Upper lobe of left lung (tissue), 6 donors: ENCODE results near the gene FBXL19. TPM values are rescaled to one million over a fixed set of nuclear protein-coding genes. Genes with fewer than 3 reads are reported as not detected.

Experiments used
- ATAC-seq, 2 donors: fragments of 200-7000 bp; cut with Tn5 transposase; one replicate each; pipeline ENCODE4 v1.9.1; 2022; ENCODE audit warnings: mild to moderate bottlenecking in 2 of 2, moderate library complexity in 2 of 2; ENCODE audit not compliant: low FRiP score in 2 of 2
- DNase-seq, 2 donors: peaks; one replicate each; pipeline ENCODE4 v3.0.0-alpha.2; 2019 to 2020
- H3K27ac ChIP-seq, 4 donors: fragments of 200-600 bp; sonication (generic); one replicate each; pipeline ENCODE4 v1.5.1; 2016 to 2019
- H3K27me3 ChIP-seq, 4 donors: fragments of 200-600 bp; sonication (generic); one replicate each; pipeline ENCODE4 v1.5.1; 2017 to 2019
- H3K36me3 ChIP-seq, 4 donors: fragments of 200-600 bp; sonication (generic); one replicate each; pipeline ENCODE4 v1.5.1; 2016 to 2019
- H3K4me1 ChIP-seq, 4 donors: fragments of 200-600 bp; sonication (generic); one replicate each; pipeline ENCODE4 v1.5.1; 2018 to 2019
- H3K4me3 ChIP-seq, 4 donors: fragments of 200-600 bp; sonication (generic); one replicate each; pipeline ENCODE4 v1.5.1; 2017 to 2019; ENCODE audit warnings: mild to moderate bottlenecking in 2 of 4, moderate library complexity in 1 of 4
- H3K9me3 ChIP-seq, 4 donors: fragments of 200-600 bp; sonication (generic); one replicate each; pipeline ENCODE4 v1.5.1; 2018 to 2019
- EP300 ChIP-seq, 4 donors: sonication (generic); formaldehyde crosslinking; IDR thresholded peaks; one replicate each; pipeline ENCODE4 v1.5.1; 2017; ENCODE audit warnings: antibody characterized with exemption in 4 of 4, control low read depth in 2 of 4
- POLR2A ChIP-seq, 4 donors: fragments of 450-650 bp; IDR thresholded peaks; one replicate each; pipeline ENCODE4 v1.5.1; 2016 to 2017; ENCODE audit warnings: antibody characterized with exemption in 4 of 4, mild to moderate bottlenecking in 2 of 4
- POLR2AphosphoS5 ChIP-seq, 2 donors: sonication (generic); formaldehyde crosslinking; IDR thresholded peaks; one replicate each; pipeline ENCODE4 v1.5.1; 2017; ENCODE audit warnings: antibody characterized with exemption in 2 of 2
- WGBS, 2 donors: methylation state at CpG; one replicate each; pipeline ENCODE4 v1.1.5; 2017 to 2018; 5-methylcytosine and 5-hydroxymethylcytosine counted together
- small RNA-seq, 4 donors: library from RNA; depleted of rRNA; stranded (forward); fragments of <200 nt; gene quantifications; one replicate each; pipeline ENCODE3, GENCODE V24; 2016
- total RNA-seq, 6 donors: library from RNA; depleted of rRNA in 4 of 6; stranded (reverse); fragments of >200 nt in 4 of 6; gene quantifications; one replicate each; pipeline versions ENCODE4 v1.1.0 to v1.2.1, GENCODE V29; 2016 to 2021
- TF ChIP-seq, protein P1 (sequence below), 6 experiments: fragments of 450-650 bp in 4 of 6; fragments of 200-600 bp in 2 of 6; sonication (generic) in 2 of 6; IDR thresholded peaks; one replicate each; pipeline ENCODE4 v1.5.1; 2016 to 2019; ENCODE audit warnings: antibody characterized with exemption in 6 of 6
- donor health status: DM: no; HTN: no; CAD: no; lungs with moderate emphysema.
- donor health status: DM: no; HTN: yes; CAD: no; lungs with severe emphysema.

FBXL19 gene
- total RNA-seq, 6 donors from 2014 or later = 7.3 to 40.9 (median 15.5) TPM

DNA sequence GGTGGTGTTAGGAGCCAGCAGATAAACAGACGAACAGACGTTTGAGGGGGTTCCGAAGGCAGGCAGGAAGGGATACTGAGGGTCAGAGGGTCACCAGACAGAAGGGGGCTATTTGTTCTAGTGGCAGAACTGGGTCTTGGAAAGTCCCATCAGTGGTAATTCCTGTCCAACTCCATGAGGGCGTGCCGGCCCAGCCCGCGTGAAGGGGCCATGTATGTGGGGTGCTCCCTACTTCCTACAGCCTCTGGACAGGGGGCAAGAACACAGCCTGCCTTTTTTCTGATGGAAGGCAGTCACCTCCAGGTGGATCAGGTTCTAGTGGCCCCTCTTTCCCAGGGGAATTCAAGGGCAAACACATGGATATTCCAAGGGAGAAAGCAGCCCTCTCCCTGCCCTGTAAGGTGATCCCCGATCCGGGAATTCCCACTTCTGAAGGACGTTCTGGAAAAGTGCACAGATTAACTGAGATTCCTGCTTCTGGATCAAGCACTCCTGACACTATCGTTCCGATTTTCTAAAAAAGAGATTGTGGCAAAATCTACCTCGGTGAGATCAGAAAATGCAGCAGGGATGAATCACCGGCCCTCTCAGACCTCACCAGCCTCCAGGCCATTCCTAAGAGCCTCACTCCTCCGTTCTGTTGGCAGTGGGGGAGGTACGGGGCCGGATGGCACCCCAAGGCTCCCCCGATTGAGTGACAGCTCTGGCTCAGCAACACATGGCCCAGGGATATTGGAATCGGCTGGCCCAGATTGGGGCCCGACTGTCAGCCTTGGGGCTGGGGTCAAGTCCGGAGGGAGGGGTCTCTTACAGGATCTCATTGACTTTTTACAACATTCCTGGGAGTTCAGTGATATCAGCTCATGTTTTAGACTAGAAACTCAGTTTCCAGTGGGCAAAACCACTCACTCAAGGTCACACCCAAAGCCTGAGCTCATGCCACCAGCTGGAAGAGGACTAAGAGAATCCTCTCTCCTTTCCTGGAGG, 74.6 kb downstream of the FBXL19 start:
- DNase-seq = no peak
- WGBS, 2 donors = 60 to 76% methylated on average over 14 to 21 of the region's 21 CpGs
- Histone ChIP-seq H3K36me3 (no peaks in the 10 kb centered on the region), H3K4me3 (peak overlapping the region; percentile 36 to 56 (median 44)), H3K27ac (peak overlapping the region in 2 of 4 donors; percentile 50 to 84), H3K9me3 (no peaks in the 10 kb centered on the region), H3K4me1 (peaks cover 14 to 17% (median 15%) of the 10 kb centered on the region in 4 donors), H3K27me3 (no peaks in the 10 kb centered on the region)
- ATAC-seq = peak in 1 of 2 donors; percentile 43
- TF ChIP-seq, protein P1, sequence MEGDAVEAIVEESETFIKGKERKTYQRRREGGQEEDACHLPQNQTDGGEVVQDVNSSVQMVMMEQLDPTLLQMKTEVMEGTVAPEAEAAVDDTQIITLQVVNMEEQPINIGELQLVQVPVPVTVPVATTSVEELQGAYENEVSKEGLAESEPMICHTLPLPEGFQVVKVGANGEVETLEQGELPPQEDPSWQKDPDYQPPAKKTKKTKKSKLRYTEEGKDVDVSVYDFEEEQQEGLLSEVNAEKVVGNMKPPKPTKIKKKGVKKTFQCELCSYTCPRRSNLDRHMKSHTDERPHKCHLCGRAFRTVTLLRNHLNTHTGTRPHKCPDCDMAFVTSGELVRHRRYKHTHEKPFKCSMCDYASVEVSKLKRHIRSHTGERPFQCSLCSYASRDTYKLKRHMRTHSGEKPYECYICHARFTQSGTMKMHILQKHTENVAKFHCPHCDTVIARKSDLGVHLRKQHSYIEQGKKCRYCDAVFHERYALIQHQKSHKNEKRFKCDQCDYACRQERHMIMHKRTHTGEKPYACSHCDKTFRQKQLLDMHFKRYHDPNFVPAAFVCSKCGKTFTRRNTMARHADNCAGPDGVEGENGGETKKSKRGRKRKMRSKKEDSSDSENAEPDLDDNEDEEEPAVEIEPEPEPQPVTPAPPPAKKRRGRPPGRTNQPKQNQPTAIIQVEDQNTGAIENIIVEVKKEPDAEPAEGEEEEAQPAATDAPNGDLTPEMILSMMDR (IDR thresholded peaks at IDR 0.05) = no peak
- TF ChIP-seq POLR2A (IDR thresholded peaks at IDR 0.05) = no peak
- no peak for TF ChIP-seq EP300 (IDR thresholded peaks at IDR 0.05)
- no peak for TF ChIP-seq POLR2AphosphoS5 (IDR thresholded peaks at IDR 0.05)

Small RNAs within 50 kb of the gene (small RNA-seq; reads per million reads assigned to genes)
- gene AC135048.1 = 0 reads per million in 4 donors
- gene MIR4519 = 0 reads per million in 4 donors
- gene MIR762 = 0 reads per million in 4 donors

Other genes starting within 250 kb of the FBXL19 start
- gene SRCAP, start 224.4 kb upstream of the FBXL19 start, total RNA-seq = 100 to 1,000 TPM in 1 of 6 donors, 10 to 100 TPM in 5; 38.3 to 102 (median 66.0) TPM
- 10 to 100 TPM; 27.4 to 70.2 (median 33.5) TPM for gene PHKG2, start 175.1 kb upstream of the FBXL19 start, total RNA-seq
- 10 to 100 TPM in 4 of 6 donors, 1 to 10 TPM in 2; 6.1 to 45.1 (median 16.0) TPM for gene CFAP119, start 161.5 kb upstream of the FBXL19 start, total RNA-seq
- gene RNF40, start 161.2 kb upstream of the FBXL19 start, total RNA-seq = 100 to 1,000 TPM in 2 of 6 donors, 10 to 100 TPM in 4; 69.9 to 137 (median 95.2) TPM
- 10 to 100 TPM; 13.1 to 32.5 (median 14.8) TPM for gene ZNF629, start 136.4 kb upstream of the FBXL19 start, total RNA-seq
- gene BCL7C, start 29.5 kb upstream of the FBXL19 start, total RNA-seq = 10 to 100 TPM; 15.7 to 32.8 (median 28.2) TPM
- 10 to 100 TPM in 2 of 6 donors, 1 to 10 TPM in 4; 4.2 to 14.5 (median 7.1) TPM for gene CTF1, start 27.0 kb upstream of the FBXL19 start, total RNA-seq
- 10 to 100 TPM; 22.2 to 33.9 (median 28.4) TPM for gene ORAI3, start 25.5 kb downstream of the FBXL19 start, total RNA-seq
- 10 to 100 TPM in 5 of 6 donors, 1 to 10 TPM in 1; 9.1 to 30.4 (median 17.0) TPM for gene SETD1A, start 34.2 kb downstream of the FBXL19 start, total RNA-seq
- gene HSD3B7, start 61.6 kb downstream of the FBXL19 start, total RNA-seq = 10 to 100 TPM; 10.5 to 38.8 (median 21.3) TPM
- gene STX1B, start 87.1 kb downstream of the FBXL19 start, total RNA-seq = 1 to 10 TPM in 2 of 6 donors, under 1 TPM in 4; 0.30 to 2.1 (median 0.51) TPM
- 100 to 1,000 TPM in 3 of 6 donors, 10 to 100 TPM in 3; 44.8 to 168 (median 96.3) TPM for gene STX4, start 110.0 kb downstream of the FBXL19 start, total RNA-seq
- gene ZNF668, start 150.7 kb downstream of the FBXL19 start, total RNA-seq = 10 to 100 TPM in 4 of 6 donors, 1 to 10 TPM in 2; 8.4 to 21.0 (median 11.4) TPM
- 10 to 100 TPM; 16.7 to 40.9 (median 23.2) TPM for gene ZNF646, start 150.8 kb downstream of the FBXL19 start, total RNA-seq
- 1 to 10 TPM in 5 of 6 donors, under 1 TPM in 1; 0.91 to 8.4 (median 3.0) TPM for gene PRSS53, start 165.4 kb downstream of the FBXL19 start, total RNA-seq
- gene VKORC1, start 171.2 kb downstream of the FBXL19 start, total RNA-seq = 100 to 1,000 TPM in 1 of 6 donors, 10 to 100 TPM in 5; 37.7 to 105 (median 61.4) TPM
- gene BCKDK, start 184.8 kb downstream of the FBXL19 start, total RNA-seq = 10 to 100 TPM; 23.2 to 64.4 (median 39.3) TPM
- 100 to 1,000 TPM in 1 of 6 donors, 10 to 100 TPM in 5; 73.9 to 144 (median 83.6) TPM for gene KAT8, start 194.1 kb downstream of the FBXL19 start, total RNA-seq
- gene PRSS8, start 212.2 kb downstream of the FBXL19 start, total RNA-seq = 100 to 1,000 TPM in 3 of 6 donors, 10 to 100 TPM in 3; 59.7 to 155 (median 109) TPM
- 10 to 100 TPM in 2 of 6 donors, 1 to 10 TPM in 4; 1.4 to 61.8 (median 5.6) TPM for gene PRSS36, start 226.5 kb downstream of the FBXL19 start, total RNA-seq